Upper lobe of left lung (tissue), 4 donors: ENCODE measurements around the gene EGF.

Experiments
- POLR2A ChIP-seq, 4 donors: fragments of 450-650 bp; IDR thresholded peaks; one replicate each; pipeline ENCODE4 v1.5.1; 2016 to 2017; ENCODE audit warnings: antibody characterized with exemption in 4 of 4, mild to moderate bottlenecking in 2 of 4
- POLR2AphosphoS5 ChIP-seq, 2 donors: sonication (generic); formaldehyde crosslinking; IDR thresholded peaks; one replicate each; pipeline ENCODE4 v1.5.1; 2017; ENCODE audit warnings: antibody characterized with exemption in 2 of 2
- TF ChIP-seq, protein P1 (sequence below), 6 experiments: fragments of 450-650 bp in 4 of 6; fragments of 200-600 bp in 2 of 6; sonication (generic) in 2 of 6; IDR thresholded peaks; one replicate each; pipeline ENCODE4 v1.5.1; 2016 to 2019; ENCODE audit warnings: antibody characterized with exemption in 6 of 6

GRCh38 chr4:109989044-109989443, 76.4 kb downstream of the EGF start:
- TF ChIP-seq POLR2A (IDR thresholded peaks at IDR 0.05) (no peak), POLR2AphosphoS5 (IDR thresholded peaks at IDR 0.05) (no peak)
- TF ChIP-seq, protein P1, sequence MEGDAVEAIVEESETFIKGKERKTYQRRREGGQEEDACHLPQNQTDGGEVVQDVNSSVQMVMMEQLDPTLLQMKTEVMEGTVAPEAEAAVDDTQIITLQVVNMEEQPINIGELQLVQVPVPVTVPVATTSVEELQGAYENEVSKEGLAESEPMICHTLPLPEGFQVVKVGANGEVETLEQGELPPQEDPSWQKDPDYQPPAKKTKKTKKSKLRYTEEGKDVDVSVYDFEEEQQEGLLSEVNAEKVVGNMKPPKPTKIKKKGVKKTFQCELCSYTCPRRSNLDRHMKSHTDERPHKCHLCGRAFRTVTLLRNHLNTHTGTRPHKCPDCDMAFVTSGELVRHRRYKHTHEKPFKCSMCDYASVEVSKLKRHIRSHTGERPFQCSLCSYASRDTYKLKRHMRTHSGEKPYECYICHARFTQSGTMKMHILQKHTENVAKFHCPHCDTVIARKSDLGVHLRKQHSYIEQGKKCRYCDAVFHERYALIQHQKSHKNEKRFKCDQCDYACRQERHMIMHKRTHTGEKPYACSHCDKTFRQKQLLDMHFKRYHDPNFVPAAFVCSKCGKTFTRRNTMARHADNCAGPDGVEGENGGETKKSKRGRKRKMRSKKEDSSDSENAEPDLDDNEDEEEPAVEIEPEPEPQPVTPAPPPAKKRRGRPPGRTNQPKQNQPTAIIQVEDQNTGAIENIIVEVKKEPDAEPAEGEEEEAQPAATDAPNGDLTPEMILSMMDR (IDR thresholded peaks at IDR 0.05): no peak
